K562 treated with DMSO at 1 percent for 24 hours (cell line): ENCODE data around the gene ALOX15B. TPM values are rescaled to one million over a fixed set of nuclear protein-coding genes. Genes with fewer than 3 reads are reported as not detected.

Source experiments
- total RNA-seq: library from RNA; unstranded; fragments of 300-600 nt; gene quantifications from 2 replicates; pipeline ENCODE4 v1.2.3, GENCODE V29; 2022; ENCODE audit warnings: low read depth; ENCODE audit not compliant: insufficient read depth

ALOX15B gene, protein sequence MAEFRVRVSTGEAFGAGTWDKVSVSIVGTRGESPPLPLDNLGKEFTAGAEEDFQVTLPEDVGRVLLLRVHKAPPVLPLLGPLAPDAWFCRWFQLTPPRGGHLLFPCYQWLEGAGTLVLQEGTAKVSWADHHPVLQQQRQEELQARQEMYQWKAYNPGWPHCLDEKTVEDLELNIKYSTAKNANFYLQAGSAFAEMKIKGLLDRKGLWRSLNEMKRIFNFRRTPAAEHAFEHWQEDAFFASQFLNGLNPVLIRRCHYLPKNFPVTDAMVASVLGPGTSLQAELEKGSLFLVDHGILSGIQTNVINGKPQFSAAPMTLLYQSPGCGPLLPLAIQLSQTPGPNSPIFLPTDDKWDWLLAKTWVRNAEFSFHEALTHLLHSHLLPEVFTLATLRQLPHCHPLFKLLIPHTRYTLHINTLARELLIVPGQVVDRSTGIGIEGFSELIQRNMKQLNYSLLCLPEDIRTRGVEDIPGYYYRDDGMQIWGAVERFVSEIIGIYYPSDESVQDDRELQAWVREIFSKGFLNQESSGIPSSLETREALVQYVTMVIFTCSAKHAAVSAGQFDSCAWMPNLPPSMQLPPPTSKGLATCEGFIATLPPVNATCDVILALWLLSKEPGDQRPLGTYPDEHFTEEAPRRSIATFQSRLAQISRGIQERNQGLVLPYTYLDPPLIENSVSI
- not detected in 2 replicates for total RNA-seq

GRCh38 chr17:8038954-8039610 lies at the start of gene ALOX15B:
TSS of gene ALOX15B (plus strand) at chr17:8039059. CDS start at chr17:8039156, 97 bp downstream.

GRCh38 chr17:8001976-8002720 lies 36.7 kb upstream of the ALOX15B start, which contains the start of gene GUCY2D:
TSS of gene GUCY2D (plus strand) at chr17:8002615. CDS start at chr17:8003048, 433 bp downstream.

DNA sequence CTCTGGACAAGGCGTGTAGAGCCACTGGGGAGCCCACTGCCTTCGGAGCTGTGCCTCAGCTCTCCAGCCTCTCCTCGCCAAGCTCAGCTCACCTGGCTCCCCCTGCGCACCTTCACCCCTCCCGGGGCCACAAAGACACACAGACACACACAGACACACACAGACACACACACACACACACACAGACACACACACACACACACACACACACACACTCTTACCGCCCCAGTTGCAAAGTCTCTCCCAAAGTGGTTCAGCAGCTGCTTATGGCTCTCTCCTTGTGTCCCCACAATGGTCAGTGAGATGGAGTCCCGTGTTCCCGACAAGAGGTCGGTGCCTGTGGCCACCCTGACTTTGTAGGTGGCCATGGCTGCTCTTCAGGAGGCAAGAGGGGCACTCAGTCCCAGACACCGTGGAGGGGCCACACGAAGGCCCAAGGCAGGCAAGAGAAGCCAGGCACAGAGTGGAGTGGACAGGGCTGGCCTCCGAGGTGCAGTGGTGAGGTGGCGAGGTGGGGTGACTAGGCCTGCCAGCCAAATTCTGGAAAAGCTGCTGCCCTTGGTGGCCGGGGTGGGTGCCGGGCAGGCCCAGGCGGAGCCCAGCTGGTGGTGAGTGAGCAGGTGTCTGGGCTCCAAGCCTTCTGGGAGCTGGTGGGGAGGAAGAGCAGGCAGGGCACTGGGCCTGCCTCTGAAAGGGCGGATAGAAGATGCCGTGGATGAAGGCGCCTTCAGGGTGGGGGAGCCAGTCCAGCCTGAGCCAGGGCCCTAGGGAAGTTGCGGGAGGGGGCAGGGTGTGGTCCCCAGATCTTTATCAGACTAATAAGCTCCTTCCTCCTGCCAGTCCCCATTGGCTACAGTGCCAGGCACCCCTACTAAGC lies 48.5 kb downstream of the ALOX15B start, which contains the start of gene ALOX12B:
ALOX12B (minus strand) TSS at position 642 of the 877 bp plus-strand sequence; CDS start at position 368, 274 bp downstream.

Other genes starting within 250 kb of the ALOX15B start
- 19.1 and 19.4 TPM in 2 replicates for gene KDM6B, start 204.8 kb upstream of the ALOX15B start, total RNA-seq
- gene TMEM88, start 184.0 kb upstream of the ALOX15B start, total RNA-seq = 1.3 and 2.9 TPM in 2 replicates
- gene NAA38, start 181.5 kb upstream of the ALOX15B start, total RNA-seq = 70.7 and 80.3 TPM in 2 replicates
- gene CYB5D1, start 181.1 kb upstream of the ALOX15B start, total RNA-seq = 3.3 and 3.6 TPM in 2 replicates
- 19.2 and 22.7 TPM in 2 replicates for gene CHD3, start 150.3 kb upstream of the ALOX15B start, total RNA-seq
- 0.98 and 1.1 TPM in 2 replicates for gene RNF227, start 122.8 kb upstream of the ALOX15B start, total RNA-seq
- gene KCNAB3, start 109.2 kb upstream of the ALOX15B start, total RNA-seq = 0.58 and 1.4 TPM in 2 replicates
- 153 and 165 TPM in 2 replicates for gene TRAPPC1, start 107.1 kb upstream of the ALOX15B start, total RNA-seq
- 27.7 and 32.9 TPM in 2 replicates for gene CNTROB, start 106.9 kb upstream of the ALOX15B start, total RNA-seq
- gene GUCY2D, start 36.4 kb upstream of the ALOX15B start, total RNA-seq = 0.16 and 0.23 TPM in 2 replicates
- gene ALOX12B, start 48.7 kb downstream of the ALOX15B start, total RNA-seq = 0.10 TPM in 1 of 2 replicates, not detected in the other
- gene ALOXE3, start 79.5 kb downstream of the ALOX15B start, total RNA-seq = 0.57 TPM in 1 of 2 replicates, not detected in the other
- gene HES7, start 85.0 kb downstream of the ALOX15B start, total RNA-seq = 0.74 and 1.1 TPM in 2 replicates
- gene PER1, start 113.3 kb downstream of the ALOX15B start, total RNA-seq = 11.4 and 15.0 TPM in 2 replicates
- gene VAMP2, start 123.9 kb downstream of the ALOX15B start, total RNA-seq = 27.2 and 30.7 TPM in 2 replicates
- gene TMEM107, start 137.3 kb downstream of the ALOX15B start, total RNA-seq = 20.4 and 26.3 TPM in 2 replicates
- gene BORCS6, start 151.1 kb downstream of the ALOX15B start, total RNA-seq = 15.7 and 16.8 TPM in 2 replicates
- 188 and 206 TPM in 2 replicates for gene AURKB, start 171.5 kb downstream of the ALOX15B start, total RNA-seq
- 6.6 and 7.6 TPM in 2 replicates for gene CTC1, start 209.0 kb downstream of the ALOX15B start, total RNA-seq
- gene PFAS, start 210.2 kb downstream of the ALOX15B start, total RNA-seq = 11.0 and 14.8 TPM in 2 replicates
- 18.6 and 20.0 TPM in 2 replicates for gene RANGRF, start 249.6 kb downstream of the ALOX15B start, total RNA-seq